ENCODE measurements around the gene GALM. TPM values are rescaled to one million over a fixed set of nuclear protein-coding genes. Genes with fewer than 3 reads are reported as not detected.
"Not testable (repeated sequence)": the region's sequence is repeated elsewhere in the genome, so short reads cannot be mapped to it uniquely, and the experiment has no call there.

Gene GALM
- total RNA-seq, 1 donor from 2014 or later = 15.6 TPM

DNA sequence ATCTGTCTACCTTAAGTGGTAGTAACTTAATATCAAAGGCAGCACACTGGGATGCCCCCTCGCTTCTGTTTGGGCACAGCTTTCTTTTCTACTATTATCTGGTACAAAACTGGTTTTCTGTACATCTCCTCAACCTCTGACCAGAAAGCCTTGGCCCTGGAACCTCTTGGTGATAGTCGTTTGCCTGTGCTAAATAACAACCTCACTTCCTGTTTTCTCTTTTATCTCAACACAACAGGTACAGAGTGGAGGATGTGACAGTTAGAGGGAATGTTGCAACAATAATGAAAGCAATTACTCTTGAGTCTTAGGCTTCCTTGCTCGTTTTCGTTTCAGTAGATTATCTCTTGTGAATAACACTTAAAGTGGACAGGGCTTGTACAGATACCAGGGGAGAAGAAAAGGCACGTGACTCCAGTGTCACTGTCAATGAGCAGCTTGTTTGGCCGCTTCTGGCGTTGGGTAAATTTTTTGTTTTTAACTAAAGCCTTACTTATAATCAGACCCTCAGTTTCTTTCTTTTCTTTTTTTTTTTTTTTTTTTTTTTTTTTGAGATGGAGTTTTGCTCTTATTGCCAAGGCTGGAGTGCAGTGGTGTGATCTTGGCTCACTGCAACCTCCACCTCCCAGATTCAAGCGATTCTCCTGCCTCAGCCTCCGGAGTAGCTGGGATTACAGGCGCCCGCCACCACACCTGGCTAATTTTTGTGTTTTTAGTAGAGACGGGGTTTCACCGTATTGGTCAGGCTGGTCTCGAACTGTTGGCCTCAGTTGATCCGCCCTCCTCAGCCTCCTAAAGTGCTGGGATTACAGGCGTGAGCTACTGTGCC, 22.0 kb upstream of the GALM start:
- intact Hi-C loops (cut with DNase I); ATAC-seq; DNase-seq (ENCODE audit: missing footprints): not testable (repeated sequence)

DNA sequence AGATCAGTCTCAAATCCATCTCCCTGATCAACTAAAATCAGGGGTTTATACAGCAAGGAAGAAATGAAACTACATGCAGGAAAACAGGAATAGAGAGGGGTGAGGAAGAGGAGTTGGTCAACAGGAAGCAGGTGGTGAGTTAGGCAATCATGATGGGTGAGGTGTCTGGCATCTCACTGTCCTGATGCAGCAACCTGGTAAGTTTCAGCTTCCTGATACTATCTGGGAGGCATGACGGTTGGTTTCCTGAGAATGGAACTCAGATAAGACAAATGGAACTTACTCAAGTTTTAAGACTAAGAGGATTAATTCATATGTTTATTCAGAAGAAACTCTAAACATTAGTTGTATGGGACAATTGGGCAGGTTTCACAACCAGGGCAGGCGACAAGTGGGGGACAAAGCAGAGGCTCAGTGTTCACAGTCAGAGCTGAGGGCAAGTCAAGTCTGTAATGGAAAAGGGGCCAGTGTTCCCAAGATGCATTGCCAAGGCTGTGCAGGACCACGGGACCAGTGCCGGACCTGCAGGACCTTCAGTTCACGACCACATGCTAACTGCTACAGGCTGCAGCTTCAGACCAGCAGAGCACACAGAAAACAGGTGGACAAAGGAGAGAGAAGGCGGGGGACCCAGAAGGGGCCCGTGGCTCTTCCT, 17.7 kb upstream of the GALM start:
- ATAC-seq (no peak), DNase-seq (ENCODE audit: missing footprints) (no peak)
- intact Hi-C loops (cut with DNase I) = no loop called here

- intact Hi-C loops (cut with DNase I) = no loop called here
- no peak for ATAC-seq
Measured at GRCh38 chr2:38649176-38649728, 16.7 kb upstream of the GALM start.

GRCh38 chr2:38650012-38650411, 15.9 kb upstream of the GALM start:
- intact Hi-C loops (cut with DNase I) = no loop called here
- ATAC-seq (no peak), DNase-seq (ENCODE audit: missing footprints) (no peak)

More at GRCh38 chr2:38649176-38649728, 16.7 kb upstream of the GALM start:
- no peak for DNase-seq (ENCODE audit: missing footprints)

DNA sequence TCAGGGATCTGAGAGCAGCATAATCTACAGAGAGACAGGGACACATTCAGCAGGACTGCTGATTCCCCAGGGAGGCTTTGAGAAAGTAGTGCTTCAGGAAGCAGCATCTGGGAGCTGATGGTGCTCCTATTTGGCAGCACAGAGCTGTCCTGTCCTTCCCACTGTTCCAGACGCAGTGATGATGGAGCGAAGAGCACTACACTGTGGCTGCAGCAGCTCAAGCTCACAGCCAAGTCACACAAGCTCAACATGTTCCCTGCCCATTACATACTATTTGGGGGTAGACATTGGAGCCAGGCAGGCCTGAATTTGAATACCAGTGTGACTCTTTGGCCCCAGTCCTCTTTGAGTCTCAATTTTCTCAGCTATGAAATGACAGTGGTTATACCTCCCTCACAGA, 15.2 kb upstream of the GALM start:
- intact Hi-C loops (cut with DNase I) = no loop called here
- ATAC-seq = peak; percentile 81
- no peak for DNase-seq (ENCODE audit: missing footprints)

DNA sequence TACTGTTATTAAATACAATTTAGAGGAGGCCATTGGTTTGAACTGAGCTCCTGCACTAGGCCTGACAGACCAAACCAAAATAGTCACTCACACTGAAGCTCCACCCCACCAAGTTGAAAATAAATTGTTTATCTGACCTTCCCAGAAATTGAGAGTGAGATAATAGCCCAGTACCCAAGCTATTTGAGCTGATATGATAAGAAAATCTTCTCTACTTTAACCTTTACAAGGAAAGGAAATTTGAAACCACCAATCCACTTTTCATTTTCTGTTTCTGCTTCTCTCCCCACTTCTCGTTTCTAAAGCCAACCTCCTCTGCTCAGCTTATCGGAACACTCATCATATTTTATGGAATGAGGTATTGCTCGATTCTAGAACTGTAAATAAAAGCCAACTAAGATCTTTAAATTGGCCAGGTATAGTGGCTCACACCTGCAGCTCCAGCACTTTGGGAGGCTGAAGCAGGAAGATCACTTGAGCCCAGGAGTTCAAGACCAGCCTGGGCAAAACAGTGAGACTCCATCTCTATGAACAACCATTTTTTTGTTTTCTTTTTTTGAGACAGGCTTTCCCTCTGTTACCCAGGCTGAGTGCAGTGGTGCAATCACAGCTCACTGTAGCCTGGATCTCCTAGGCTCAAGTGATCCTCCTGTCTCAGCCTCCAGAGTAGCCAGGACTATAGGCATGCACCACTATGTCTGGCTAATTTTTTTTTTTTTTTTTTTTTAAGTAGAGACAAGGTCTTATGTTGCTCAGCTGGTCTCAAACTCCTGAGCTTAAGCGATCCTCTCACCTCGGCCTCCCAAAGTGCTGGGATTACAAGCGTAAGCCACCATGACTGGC, 13.3 kb upstream of the GALM start:
- intact Hi-C loops (cut with DNase I) = no loop called here
- ATAC-seq = no peak
- no peak for DNase-seq (ENCODE audit: missing footprints)

GRCh38 chr2:38653380-38653714, 12.6 kb upstream of the GALM start:
- ATAC-seq (no peak), DNase-seq (ENCODE audit: missing footprints) (no peak)
- intact Hi-C loops (cut with DNase I) = no loop called here

GRCh38 chr2:38653715-38654527, 12.0 kb upstream of the GALM start:
- DNase-seq (ENCODE audit: missing footprints) (no peak), ATAC-seq (no peak)
- intact Hi-C loops (cut with DNase I) = no loop called here

DNA sequence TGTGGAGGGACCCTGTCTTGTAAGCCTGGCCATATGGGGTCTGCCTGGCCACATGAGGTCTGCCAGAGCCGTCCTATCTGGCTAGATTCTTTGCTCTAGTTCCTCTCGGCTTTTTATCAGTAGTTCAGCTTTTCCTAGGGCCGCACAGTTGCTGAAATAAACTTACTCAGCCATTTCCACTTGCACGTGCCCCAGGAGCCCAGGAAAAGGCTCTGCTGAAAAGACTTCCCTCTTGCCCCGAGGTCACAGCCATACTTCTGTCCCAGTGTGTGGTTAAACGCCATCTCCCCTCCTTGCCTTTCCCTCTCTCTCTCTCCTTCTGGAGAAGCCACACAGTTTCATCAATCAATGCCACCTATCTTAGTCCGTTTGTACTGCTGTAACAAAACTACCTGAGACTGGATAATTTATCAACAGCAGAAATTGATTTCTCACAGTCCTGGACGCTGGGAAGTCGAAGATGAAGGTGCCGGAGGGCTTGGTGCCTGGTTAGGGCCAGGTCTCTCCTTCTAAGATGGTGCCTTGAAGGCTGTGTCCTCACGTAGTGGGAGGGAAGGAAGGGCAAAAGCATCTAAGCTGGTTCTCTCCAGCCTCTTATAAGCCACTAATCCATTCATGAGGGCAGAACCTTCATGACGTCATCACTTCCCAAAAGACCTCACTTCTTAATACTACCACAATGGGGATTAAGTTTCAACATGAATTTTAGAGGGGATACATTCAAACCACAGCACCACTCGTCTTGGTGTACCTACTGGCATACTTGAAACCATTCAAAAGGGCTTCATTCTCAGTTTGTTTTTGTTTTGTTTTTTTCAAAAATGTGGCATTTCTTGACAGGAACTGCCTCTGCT, 11.2 kb upstream of the GALM start:
- peak; percentile 51 for ATAC-seq
- intact Hi-C loops (cut with DNase I) = no loop called here
- no peak for DNase-seq (ENCODE audit: missing footprints)

GRCh38 chr2:38655441-38655840, 10.5 kb upstream of the GALM start:
- ATAC-seq (no peak), DNase-seq (ENCODE audit: missing footprints) (no peak)
- intact Hi-C loops (cut with DNase I) = no loop called here

- intact Hi-C loops (cut with DNase I) = no loop called here
- DNase-seq (ENCODE audit: missing footprints) (no peak), ATAC-seq (no peak)
Measured at GRCh38 chr2:38656866-38657480, 8.9 kb upstream of the GALM start.

GRCh38 chr2:38658613-38659012, 7.3 kb upstream of the GALM start:
- ATAC-seq = no peak
- DNase-seq (ENCODE audit: missing footprints) = no peak
- intact Hi-C loops (cut with DNase I) = no loop called here

GRCh38 chr2:38659115-38659514, 6.8 kb upstream of the GALM start:
- intact Hi-C loops (cut with DNase I) = no loop called here
- DNase-seq (ENCODE audit: missing footprints) (no peak), ATAC-seq (no peak)

DNA sequence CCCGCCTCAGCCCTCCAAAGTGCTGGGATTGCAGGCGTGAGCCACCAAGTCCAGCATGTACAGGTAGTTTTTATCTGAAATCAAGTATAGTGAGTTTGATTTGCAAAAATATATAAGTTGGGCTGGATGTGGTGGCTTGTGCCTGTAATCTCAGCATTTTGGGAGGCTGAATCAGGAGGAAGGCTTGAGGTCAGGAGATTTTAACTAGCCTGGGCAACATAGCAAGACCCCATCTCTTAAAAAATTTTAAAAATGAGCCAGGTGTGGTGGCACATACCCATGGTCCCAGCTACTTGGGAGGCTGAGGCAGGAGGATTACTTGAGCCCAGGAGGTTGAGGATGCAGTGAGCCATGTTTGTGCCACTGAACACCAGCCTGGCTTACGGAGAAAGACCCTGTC, 5.6 kb upstream of the GALM start:
- DNase-seq (ENCODE audit: missing footprints) = no peak
- intact Hi-C loops (cut with DNase I) = no loop called here
- ATAC-seq = no peak

GRCh38 chr2:38661306-38661705, 4.6 kb upstream of the GALM start:
- intact Hi-C loops (cut with DNase I) = no loop called here
- ATAC-seq (no peak), DNase-seq (ENCODE audit: missing footprints) (no peak)

DNA sequence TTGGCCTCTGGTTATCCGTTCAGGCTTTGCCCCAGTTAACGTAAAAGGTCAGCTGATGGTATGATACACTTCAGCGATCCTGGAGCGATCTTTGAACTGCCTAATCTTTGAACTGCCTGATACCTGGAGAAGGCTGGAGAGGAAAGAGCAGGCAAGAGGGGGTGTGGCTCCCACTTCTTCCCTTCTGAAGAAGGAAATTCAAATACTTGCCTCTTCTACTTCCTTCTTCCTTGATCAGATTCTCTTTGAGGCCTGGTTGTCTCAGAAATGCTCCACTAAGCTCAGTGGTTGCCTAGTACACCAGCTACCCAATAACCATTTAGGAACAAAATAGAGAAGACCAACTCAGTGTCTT, 619 bp downstream of the GALM start:
- DNase-seq (ENCODE audit: missing footprints) = no peak
- intact Hi-C loops (cut with DNase I) = loop anchor here (2.0 kb wide), 1 partner anchor 64 kb away; the partner anchor contains the start of gene HNRNPLL
- ATAC-seq = peak; percentile 14

GRCh38 chr2:38668092-38668491, 2.2 kb downstream of the GALM start:
- intact Hi-C loops (cut with DNase I) = no loop called here
- ATAC-seq (no peak), DNase-seq (ENCODE audit: missing footprints) (no peak)
